ENCODE results near the gene CA11. TPM values are rescaled to one million over a fixed set of nuclear protein-coding genes. Genes with fewer than 3 reads are reported as not detected.
"Not testable (repeated sequence)": the region's sequence is repeated elsewhere in the genome, so short reads cannot be mapped to it uniquely, and the experiment has no call there.

Gene CA11
- total and polyA plus RNA-seq, 2 of the 8 experiments (the other 6 are each of a cell fraction or from before 2014, with no cell fraction given) = 51.7 to 71.4 TPM

- no peak for TF ChIP-seq CTCF (IDR thresholded peaks at IDR 0.05; ENCODE audit: control extremely low read depth in 1 of 3, insufficient read depth in 1 of 3, low read depth in 1 of 3, low read length in 3 of 3)
- no peak for TF ChIP-seq SP1 (IDR thresholded peaks at IDR 0.05; ENCODE audit: low read depth, low read length)
Measured at GRCh38 chr19:48687776-48688175, 41.8 kb upstream of the CA11 start (continued).

GRCh38 chr19:48686637-48687036, 40.6 kb upstream of the CA11 start:
- POLR2A ChIA-PET (ENCODE audit: partially characterized antibody) = interaction anchor here (0.6 to 1.9 kb wide), 3 partner anchors 9 to 34 kb away, joined by 3 to 7 read pairs (median 3); partner anchors contain the start of gene FUT2
- CTCF ChIA-PET (ENCODE audit: partially characterized antibody) = interaction anchor here (0.6 to 2.3 kb wide), 2 partner anchors 102 to 104 kb away, joined by 3 to 5 read pairs; no protein-coding TSS in a partner anchor
- 95% methylated on average over 7 of the region's 7 CpGs; no CpG with 5 or more reads in 1 of the 2 experiments for WGBS, 2 experiments (ENCODE audit: extremely low coverage in 1 of 2, insufficient coverage in 1 of 2, insufficient read length in 1 of 2, insufficient replicate concordance in 2 of 2, low coverage in 1 of 2, low lambda C conversion rate in 2 of 2, missing lambda C conversion rate in 1 of 2)

More at GRCh38 chr19:48686637-48687036, 40.6 kb upstream of the CA11 start:
- not testable (repeated sequence) for H4K8ac ChIP-seq (ENCODE audit: extremely low read depth, insufficient read depth, low read length); H3K36me3 ChIP-seq (ENCODE audit: control insufficient read depth in 2 of 4, insufficient read depth in 4 of 4, low read length in 3 of 4); H4K91ac ChIP-seq (replicated peaks; ENCODE audit: insufficient read length, low read length); H2BK15ac ChIP-seq (ENCODE audit: low read length); H2BK12ac ChIP-seq (ENCODE audit: low read depth, low read length); H3K9ac ChIP-seq (replicated peaks in 1 of 4; ENCODE audit: extremely low read depth in 1 of 4, low read depth in 3 of 4, low read length in 3 of 4); H3K4me2 ChIP-seq (ENCODE audit: insufficient read depth in 1 of 2, low read depth in 2 of 2, low read length in 2 of 2); H4K5ac ChIP-seq (ENCODE audit: insufficient read length, low read depth, low read length); H3K79me1 ChIP-seq (ENCODE audit: low read depth, low read length); H2AFZ ChIP-seq (ENCODE audit: low read length); H2BK5ac ChIP-seq (ENCODE audit: low read depth, low read length); H2BK120ac ChIP-seq (replicated peaks; ENCODE audit: low read depth, low read length); H3K23me2 ChIP-seq (ENCODE audit: low read depth, low read length); H3K27me3 ChIP-seq (replicated peaks in 1 of 4; ENCODE audit: control insufficient read depth in 3 of 4, extremely low read depth in 1 of 4, insufficient read depth in 3 of 4, low read length in 3 of 4); FAIRE-seq; H4K20me1 ChIP-seq (replicated peaks in 1 of 2; ENCODE audit: control insufficient read depth in 1 of 2, insufficient read depth in 2 of 2, low read length in 2 of 2); H2AK5ac ChIP-seq (ENCODE audit: low read depth, low read length); DNase-seq (ENCODE audit: low read depth in 1 of 2, low spot score in 2 of 2); H3K4ac ChIP-seq (replicated peaks; ENCODE audit: insufficient read length, low read depth, low read length); H3K18ac ChIP-seq (ENCODE audit: extremely low read depth, low read length); H3K79me2 ChIP-seq (ENCODE audit: control insufficient read depth in 1 of 2, insufficient read depth in 2 of 2, low read length in 2 of 2); H3K4me1 ChIP-seq (replicated peaks in 1 of 4; ENCODE audit: control insufficient read depth in 3 of 4, insufficient read depth in 4 of 4, low read length in 3 of 4); H3K23ac ChIP-seq (ENCODE audit: insufficient read length); H3K27ac ChIP-seq (ENCODE audit: low read depth, low read length); H3K14ac ChIP-seq (ENCODE audit: insufficient read length); H3K4me3 ChIP-seq (ENCODE audit: extremely low read depth in 1 of 4, insufficient read depth in 2 of 4, low read depth in 3 of 4, low read length in 4 of 4); H3K56ac ChIP-seq (replicated peaks; ENCODE audit: insufficient read length, low read depth, low read length); H3K9me3 ChIP-seq (ENCODE audit: insufficient read depth in 2 of 2, low read depth in 1 of 2, low read length in 1 of 2); H2BK20ac ChIP-seq (ENCODE audit: low read length)

All from H1 (cell line).